ENCODE data around the gene NPC1. TPM values are rescaled to one million over a fixed set of nuclear protein-coding genes. Genes with fewer than 3 reads are reported as not detected.

Gene NPC1
- total RNA-seq, 2 donors from 2014 or later = 29.9 to 32.3 TPM

DNA sequence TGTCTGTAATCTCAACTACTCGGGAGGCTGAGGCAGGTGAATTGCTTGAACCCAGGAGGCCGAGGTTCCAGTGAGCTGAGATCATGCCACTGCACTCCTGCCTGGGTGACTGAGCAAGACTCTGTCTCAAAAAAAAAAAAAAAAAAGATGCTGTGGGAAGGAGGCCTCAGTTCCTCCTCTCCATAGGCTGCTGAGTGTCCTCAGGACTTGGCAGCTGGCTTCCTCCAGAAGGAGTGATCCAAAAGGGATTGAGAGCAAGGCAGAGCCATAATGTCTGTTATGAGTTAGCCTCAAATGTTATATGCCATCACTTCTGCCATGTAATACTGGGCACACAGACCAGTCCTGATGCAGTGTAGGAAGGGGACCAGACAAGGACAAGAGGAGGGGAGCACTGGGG lies 6.6 kb upstream of the NPC1 start:
- no peak for DNase-seq
- TF ChIP-seq, protein P1, sequence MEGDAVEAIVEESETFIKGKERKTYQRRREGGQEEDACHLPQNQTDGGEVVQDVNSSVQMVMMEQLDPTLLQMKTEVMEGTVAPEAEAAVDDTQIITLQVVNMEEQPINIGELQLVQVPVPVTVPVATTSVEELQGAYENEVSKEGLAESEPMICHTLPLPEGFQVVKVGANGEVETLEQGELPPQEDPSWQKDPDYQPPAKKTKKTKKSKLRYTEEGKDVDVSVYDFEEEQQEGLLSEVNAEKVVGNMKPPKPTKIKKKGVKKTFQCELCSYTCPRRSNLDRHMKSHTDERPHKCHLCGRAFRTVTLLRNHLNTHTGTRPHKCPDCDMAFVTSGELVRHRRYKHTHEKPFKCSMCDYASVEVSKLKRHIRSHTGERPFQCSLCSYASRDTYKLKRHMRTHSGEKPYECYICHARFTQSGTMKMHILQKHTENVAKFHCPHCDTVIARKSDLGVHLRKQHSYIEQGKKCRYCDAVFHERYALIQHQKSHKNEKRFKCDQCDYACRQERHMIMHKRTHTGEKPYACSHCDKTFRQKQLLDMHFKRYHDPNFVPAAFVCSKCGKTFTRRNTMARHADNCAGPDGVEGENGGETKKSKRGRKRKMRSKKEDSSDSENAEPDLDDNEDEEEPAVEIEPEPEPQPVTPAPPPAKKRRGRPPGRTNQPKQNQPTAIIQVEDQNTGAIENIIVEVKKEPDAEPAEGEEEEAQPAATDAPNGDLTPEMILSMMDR (IDR thresholded peaks at IDR 0.05) = no peak
- Histone ChIP-seq H3K4me1 (no peaks in the 10 kb centered on the region), H3K9me3 (no peaks in the 10 kb centered on the region), H3K4me3 (no peak overlapping the region), H3K27ac (no peak overlapping the region), H3K36me3 (no peaks in the 10 kb centered on the region), H3K27me3 (no peaks in the 10 kb centered on the region), H3K9ac (ENCODE audit: low read depth in 2 of 2, low read length in 2 of 2) (no peak overlapping the region)
- intact Hi-C loops (cut with DNase I) = no loop called here

DNA sequence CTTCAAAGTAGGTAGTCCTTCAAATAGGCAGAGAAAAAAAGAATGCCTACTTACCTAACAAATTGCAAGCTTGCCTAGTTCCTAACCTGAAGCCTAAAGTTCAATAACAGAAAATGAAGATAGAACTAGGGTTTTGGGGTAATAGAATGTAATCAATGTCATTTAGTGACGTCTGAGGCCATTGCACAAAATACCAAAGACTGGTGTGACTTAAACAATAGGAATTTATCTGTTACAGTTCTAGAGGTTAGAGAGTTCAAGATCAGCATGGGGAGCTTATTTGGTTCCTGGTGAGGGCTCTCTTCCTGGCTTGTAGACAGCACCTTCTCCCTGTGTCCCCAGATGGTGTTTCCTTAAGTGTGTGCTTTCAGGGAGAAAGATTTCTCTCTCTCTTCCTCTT lies 4.7 kb upstream of the NPC1 start:
- H3K27me3 ChIP-seq = no peaks in the 10 kb centered on the region
- no peak overlapping the region for H3K4me3 ChIP-seq
- no peak for DNase-seq
- H3K9ac ChIP-seq (ENCODE audit: low read depth in 2 of 2, low read length in 2 of 2) = no peak overlapping the region
- H3K4me1 ChIP-seq = no peaks in the 10 kb centered on the region
- TF ChIP-seq, protein P1 (IDR thresholded peaks at IDR 0.05) = no peak
- no peaks in the 10 kb centered on the region for H3K36me3 ChIP-seq
- no peak overlapping the region for H3K27ac ChIP-seq
- H3K9me3 ChIP-seq = no peaks in the 10 kb centered on the region
- intact Hi-C loops (cut with DNase I) = no loop called here

DNA sequence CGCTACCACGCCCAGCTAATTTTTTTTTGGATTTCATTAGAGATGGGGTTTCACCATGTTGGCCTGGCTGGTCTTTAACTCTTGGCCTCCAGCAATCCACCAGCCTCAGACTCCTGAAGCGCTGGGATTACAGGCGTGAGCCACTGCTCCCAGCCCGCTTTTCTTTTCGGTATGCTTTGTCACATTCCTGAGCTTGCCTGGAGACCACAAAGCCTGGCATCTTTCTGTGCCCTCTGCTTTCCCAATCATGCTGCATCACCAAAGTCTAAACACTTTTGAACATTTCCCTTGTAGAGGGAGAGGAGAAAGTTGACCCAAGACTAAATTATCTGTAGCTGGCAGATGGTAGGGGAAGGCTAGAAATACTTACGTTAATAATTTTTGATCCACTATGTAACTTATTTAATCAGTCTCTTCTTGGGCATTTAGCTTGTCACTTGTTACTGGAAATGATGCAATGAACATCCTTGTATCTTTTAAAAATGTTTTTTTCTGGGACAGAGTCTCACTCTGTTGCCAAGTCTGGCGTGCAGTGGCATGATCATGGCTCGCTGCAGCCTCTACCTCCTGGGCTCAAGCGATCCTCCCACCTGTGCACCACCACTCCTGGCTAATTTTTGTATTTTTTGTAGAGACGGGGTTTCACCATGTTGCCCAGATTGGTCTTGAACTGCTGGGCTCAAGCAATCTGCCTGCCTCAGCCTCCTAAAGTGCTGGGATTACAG lies 2.7 kb upstream of the NPC1 start:
- Histone ChIP-seq H3K9ac (ENCODE audit: low read depth in 2 of 2, low read length in 2 of 2) (no peak overlapping the region), H3K4me1 (no peaks in the 10 kb centered on the region), H3K27ac (no peak overlapping the region), H3K36me3 (no peaks in the 10 kb centered on the region), H3K9me3 (no peaks in the 10 kb centered on the region), H3K27me3 (no peaks in the 10 kb centered on the region), H3K4me3 (no peak overlapping the region)
- DNase-seq = no peak
- intact Hi-C loops (cut with DNase I) = no loop called here
- TF ChIP-seq, protein P1 (IDR thresholded peaks at IDR 0.05) = no peak

DNA sequence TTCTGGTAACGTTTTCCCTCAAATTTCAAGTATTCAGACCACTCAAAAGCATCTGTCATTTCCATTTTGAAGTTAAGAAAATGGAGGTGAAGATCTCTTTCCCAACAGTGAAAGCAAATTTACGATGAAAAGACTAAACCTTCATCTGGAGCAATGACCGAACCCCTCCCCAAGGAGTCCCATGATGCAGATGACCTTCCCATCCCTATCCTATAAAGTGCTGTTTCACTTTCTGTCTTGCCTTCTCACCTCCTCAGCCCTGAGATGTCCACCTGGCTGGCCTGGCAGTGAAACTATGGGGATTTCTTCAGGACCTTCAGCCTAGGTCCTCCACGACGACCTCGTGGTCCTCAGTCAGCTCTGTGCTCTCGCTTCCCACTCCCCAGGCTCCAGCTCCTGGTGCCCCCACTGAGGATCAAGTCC lies 925 bp upstream of the NPC1 start:
- Histone ChIP-seq H3K27ac (no peak overlapping the region), H3K9me3 (no peaks in the 10 kb centered on the region), H3K27me3 (no peaks in the 10 kb centered on the region), H3K4me3 (peak overlapping the region; percentile 94), H3K36me3 (no peaks in the 10 kb centered on the region), H3K4me1 (no peaks in the 10 kb centered on the region), H3K9ac (ENCODE audit: low read depth in 2 of 2, low read length in 2 of 2) (peak overlapping the region; percentile 46 to 76)
- intact Hi-C loops (cut with DNase I) = loop anchor here (2.0 kb wide), 1 partner anchor 72 kb away; no protein-coding TSS in a partner anchor
- TF ChIP-seq, protein P1 (IDR thresholded peaks at IDR 0.05) = no peak
- DNase-seq = peak; percentile 23

DNA sequence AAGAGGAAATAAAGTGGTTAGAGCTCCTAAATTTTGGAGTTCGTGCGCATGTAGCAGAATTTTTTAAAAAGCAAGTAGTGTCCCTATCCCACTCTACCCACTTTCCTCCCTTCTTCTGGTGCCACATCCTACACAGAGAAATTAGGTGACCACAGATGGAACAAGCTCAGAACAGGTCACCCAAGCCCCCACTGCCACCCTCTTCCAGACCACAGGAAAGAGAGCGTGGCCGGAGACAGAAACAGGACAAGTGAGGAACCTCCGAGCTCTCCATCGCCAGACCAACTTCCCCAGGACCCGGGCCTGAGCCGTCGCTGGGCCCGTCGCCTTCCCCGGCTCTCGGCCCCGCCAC lies 433 bp downstream of the NPC1 start:
- TF ChIP-seq, protein P1 (IDR thresholded peaks at IDR 0.05) = no peak
- Histone ChIP-seq H3K4me1 (peaks cover 5% of the 10 kb centered on the region), H3K27me3 (no peaks in the 10 kb centered on the region), H3K9me3 (no peaks in the 10 kb centered on the region), H3K27ac (peak overlapping the region; percentile 100), H3K36me3 (no peaks in the 10 kb centered on the region), H3K4me3 (peak overlapping the region; percentile 94), H3K9ac (ENCODE audit: low read depth in 2 of 2, low read length in 2 of 2) (peak overlapping the region; percentile 82 to 90)
- no peak for DNase-seq
- intact Hi-C loops (cut with DNase I) = loop anchor here (2.0 kb wide), 1 partner anchor 71 kb away; no protein-coding TSS in a partner anchor

Measured in colonic mucosa (tissue), 4 donors.